ENCODE results near the gene RFC4. TPM values are rescaled to one million over a fixed set of nuclear protein-coding genes. Genes with fewer than 3 reads are reported as not detected.

The RFC4 gene
- total RNA-seq, 1 experiment from 2014 or later, result 70.7 TPM

GRCh38 chr3:186757214-186757613 lies 49.1 kb downstream of the RFC4 start:
- BruUV-seq (replicated peaks), result no TSS peak
- DNase-seq (ENCODE audit: low read depth, low spot score) (no peak), ATAC-seq (no peak)
- no peak overlapping the region for H3K4me3 ChIP-seq (ENCODE audit: low read depth in 2 of 2, low read length in 2 of 2)
- no peaks in the 10 kb centered on the region for H3K9me3 ChIP-seq (ENCODE audit: control insufficient read depth, insufficient read depth, low read depth, low read length)
- no peaks in the 10 kb centered on the region for H3K36me3 ChIP-seq (ENCODE audit: control insufficient read depth, insufficient read depth, low read length)
- POLR2A ChIA-PET, result no interaction called here
- intact Hi-C loops (cut with micrococcal nuclease; ENCODE audit: unreplicated experiment) (no loop called here), in situ Hi-C loops (cut with HindIII; ENCODE audit: low pct_unique_long_range_greater_than_20kb, low sequenced_read_pairs) (no loop called here)
- H3K27ac ChIP-seq (ENCODE audit: low read length), result no peak overlapping the region
- H3K27me3 ChIP-seq (ENCODE audit: control insufficient read depth, insufficient read depth, low read length), result no peaks in the 10 kb centered on the region
- no peak for TF ChIP-seq SIN3A (IDR thresholded peaks at IDR 0.05; ENCODE audit: borderline replicate concordance, insufficient read depth, low read depth, low read length)
- no peak for TF ChIP-seq REST (IDR thresholded peaks at IDR 0.05; ENCODE audit: insufficient read depth in 1 of 2, low read depth in 2 of 2, low read length in 1 of 2)
- TF ChIP-seq POLR2AphosphoS5 (IDR thresholded peaks at IDR 0.05; ENCODE audit: low read depth, low read length), result no peak
- TF ChIP-seq TCF7L2 (IDR thresholded peaks at IDR 0.05; ENCODE audit: low read depth, low read length), result no peak
- no peak for TF ChIP-seq CTCF (IDR thresholded peaks at IDR 0.05)
- H3K4me1 ChIP-seq (ENCODE audit: control insufficient read depth, insufficient read depth, low read length), result peaks cover 3% of the 10 kb centered on the region; the same call in 1 of the 2 replicates
- CTCF ChIA-PET, result no interaction called here

GRCh38 chr3:186754871-186755270 lies 51.4 kb downstream of the RFC4 start:
- intact Hi-C loops (cut with micrococcal nuclease; ENCODE audit: unreplicated experiment), result no loop called here
- ATAC-seq, result no peak
- Histone ChIP-seq H3K9me3 (ENCODE audit: control insufficient read depth, insufficient read depth, low read depth, low read length) (no peaks in the 10 kb centered on the region), H3K27ac (ENCODE audit: low read length) (no peak overlapping the region), H3K4me3 (ENCODE audit: low read depth in 2 of 2, low read length in 2 of 2) (no peak overlapping the region), H3K36me3 (ENCODE audit: control insufficient read depth, insufficient read depth, low read length) (no peaks in the 10 kb centered on the region), H3K27me3 (ENCODE audit: control insufficient read depth, insufficient read depth, low read length) (no peaks in the 10 kb centered on the region), H3K4me1 (ENCODE audit: control insufficient read depth, insufficient read depth, low read length) (peaks cover 3% of the 10 kb centered on the region; the same call in 1 of the 2 replicates)
- POLR2A ChIA-PET, result no interaction called here
- BruUV-seq (replicated peaks), result no TSS peak
- DNase-seq (ENCODE audit: low read depth, low spot score), result no peak
- in situ Hi-C loops (cut with HindIII; ENCODE audit: low pct_unique_long_range_greater_than_20kb, low sequenced_read_pairs), result no loop called here
- TF ChIP-seq CTCF (IDR thresholded peaks at IDR 0.05) (no peak), SIN3A (IDR thresholded peaks at IDR 0.05; ENCODE audit: borderline replicate concordance, insufficient read depth, low read depth, low read length) (no peak), POLR2AphosphoS5 (IDR thresholded peaks at IDR 0.05; ENCODE audit: low read depth, low read length) (no peak), REST (IDR thresholded peaks at IDR 0.05; ENCODE audit: insufficient read depth in 1 of 2, low read depth in 2 of 2, low read length in 1 of 2) (no peak), TCF7L2 (IDR thresholded peaks at IDR 0.05; ENCODE audit: low read depth, low read length) (no peak)
- CTCF ChIA-PET, result no interaction called here

All from Panc1 (cell line).